GM19025 (cell line): Measurements from ENCODE around the gene TLK1.

Experiments
- ATAC-seq: cut with Tn5 transposase; IDR thresholded peaks from one replicate; pipeline ENCODE4 v1.9.1; 2021; ENCODE audit warnings: mild to moderate bottlenecking, low read depth, moderate library complexity; ENCODE audit not compliant: unreplicated experiment

TLK1 gene

GRCh38 chr2:171013851-171014250 is 146.8 kb downstream of the TLK1 start:
- ATAC-seq: no peak

GRCh38 chr2:171009386-171009785 is 151.3 kb downstream of the TLK1 start:
- no peak for ATAC-seq

- no peak for ATAC-seq
Observed at GRCh38 chr2:171008550-171009205, 152.0 kb downstream of the TLK1 start.

GRCh38 chr2:171004833-171005232 is 155.9 kb downstream of the TLK1 start:
- ATAC-seq: no peak

- ATAC-seq: no peak
Observed at GRCh38 chr2:171004363-171004762, 156.3 kb downstream of the TLK1 start.

GRCh38 chr2:170999654-171000053 is 161.0 kb downstream of the TLK1 start:
- ATAC-seq: no peak

- no peak for ATAC-seq
Observed at GRCh38 chr2:170997893-170998597, 162.6 kb downstream of the TLK1 start.

GRCh38 chr2:170996316-170996715 is 164.4 kb downstream of the TLK1 start:
- ATAC-seq: no peak

- no peak for ATAC-seq
Observed at GRCh38 chr2:170991398-170992182, 169.1 kb downstream of the TLK1 start.

GRCh38 chr2:170986566-170987258 is 174.0 kb downstream of the TLK1 start:
- no peak for ATAC-seq

GRCh38 chr2:170985407-170985806 is 175.3 kb downstream of the TLK1 start:
- no peak for ATAC-seq

- ATAC-seq: no peak
Observed at GRCh38 chr2:170984079-170984478, 176.6 kb downstream of the TLK1 start.

GRCh38 chr2:170975943-170976270 is 184.8 kb downstream of the TLK1 start:
- no peak for ATAC-seq

- ATAC-seq: no peak
Observed at GRCh38 chr2:170975127-170975942, 185.4 kb downstream of the TLK1 start.

GRCh38 chr2:170974304-170974993 is 186.2 kb downstream of the TLK1 start:
- ATAC-seq: no peak

- ATAC-seq: peak; percentile 94
Observed at GRCh38 chr2:170973492-170974303, 187.0 kb downstream of the TLK1 start.

GRCh38 chr2:170973225-170973491 is 187.5 kb downstream of the TLK1 start:
- ATAC-seq: no peak

GRCh38 chr2:170972296-170973224 is 188.1 kb downstream of the TLK1 start:
- ATAC-seq: no peak
